Hepatocyte (in vitro differentiated cells): Measurements from ENCODE around the gene TNNI3. TPM values are rescaled to one million over a fixed set of nuclear protein-coding genes. Genes with fewer than 3 reads are reported as not detected.

ENCODE experiments used
- DNase-seq: peaks from one replicate; pipeline ENCODE4 v3.0.0-alpha.2; 2016; ENCODE audit warnings: low spot score
- H2AFZ ChIP-seq: fragments of 200-600 bp; sonication (generic); 2 replicates; pipeline ENCODE4 v1.6.0; 2016; ENCODE audit warnings: antibody characterized with exemption, mild to moderate bottlenecking
- H3K27ac ChIP-seq: fragments of 200-600 bp; sonication (generic); 2 replicates; pipeline ENCODE4 v1.5.1; 2016; ENCODE audit warnings: mild to moderate bottlenecking
- H3K27me3 ChIP-seq: fragments of 200-600 bp; sonication (generic); 2 replicates; pipeline ENCODE4 v1.6.1; 2016
- H3K36me3 ChIP-seq: fragments of 200-600 bp; sonication (generic); replicated peaks from 2 replicates; pipeline ENCODE4 v1.5.1; 2016; ENCODE audit warnings: low read depth; ENCODE audit not compliant: insufficient read depth
- H3K4me1 ChIP-seq: fragments of 200-600 bp; sonication (generic); 2 replicates; pipeline ENCODE4 v1.5.1; 2016; ENCODE audit warnings: mild to moderate bottlenecking, moderate library complexity; ENCODE audit not compliant: insufficient read depth
- H3K4me2 ChIP-seq: fragments of 200-600 bp; sonication (generic); 2 replicates; pipeline ENCODE4 v1.6.0; 2016
- H3K4me3 ChIP-seq: fragments of 200-600 bp; sonication (generic); 2 replicates; pipeline ENCODE4 v1.5.1; 2016; ENCODE audit warnings: mild to moderate bottlenecking
- H3K79me2 ChIP-seq: fragments of 200-600 bp; sonication (generic); 2 replicates; pipeline ENCODE4 v1.6.0; 2017; ENCODE audit warnings: mild to moderate bottlenecking
- H3K9me2 ChIP-seq: fragments of 200-600 bp; sonication (generic); replicated peaks from 2 replicates; pipeline ENCODE4 v1.6.0; 2017; ENCODE audit warnings: mild to moderate bottlenecking; ENCODE audit not compliant: insufficient read depth
- H3K9me3 ChIP-seq: fragments of 200-600 bp; sonication (generic); 2 replicates; pipeline ENCODE4 v1.5.1; 2016; ENCODE audit warnings: low read depth, mild to moderate bottlenecking
- H4K20me1 ChIP-seq: fragments of 200-600 bp; sonication (generic); 2 replicates; pipeline ENCODE4 v1.6.0; 2016; ENCODE audit warnings: mild to moderate bottlenecking; ENCODE audit not compliant: insufficient read depth, poor library complexity, severe bottlenecking
- EZH2 ChIP-seq: fragments of 200-600 bp; sonication (generic); IDR thresholded peaks from 2 replicates; pipeline ENCODE4 v1.6.1; 2016; ENCODE audit warnings: antibody characterized with exemption, mild to moderate bottlenecking, borderline replicate concordance
- EZH2phosphoT487 ChIP-seq: fragments of 200-600 bp; sonication (generic); IDR thresholded peaks from one replicate; pipeline ENCODE4 v1.6.1; 2018; ENCODE audit warnings: antibody characterized with exemption, mild to moderate bottlenecking, low read depth, moderate library complexity; ENCODE audit not compliant: unreplicated experiment, severe bottlenecking
- WGBS: methylation state at CpG from one replicate; pipeline ENCODE4 v1.1.6; 2016; ENCODE audit warnings: low lambda C conversion rate; ENCODE audit errors: missing lambda C conversion rate; 5-methylcytosine and 5-hydroxymethylcytosine counted together
- polyA plus RNA-seq: library from polyadenylated mRNA; unstranded; fragments of >200 nt; fragmentation: Nextera tagmentation; extraction: Ambion mirVana; gene quantifications from 2 replicates; pipeline ENCODE4 v1.2.1, GENCODE V29; 2016
- total RNA-seq: library from RNA; depleted of rRNA; stranded (reverse); fragments of >200 nt; gene quantifications from 2 replicates; pipeline ENCODE4 v1.2.3, GENCODE V29; 2014
- TF ChIP-seq, protein P1 (sequence below): fragments of 200-600 bp; sonication (generic); IDR thresholded peaks from 2 replicates; pipeline ENCODE4 v1.5.1; 2016; ENCODE audit warnings: antibody characterized with exemption, mild to moderate bottlenecking; ENCODE audit not compliant: poor library complexity

TNNI3 gene
- total and polyA plus RNA-seq, 2 experiments from 2014 or later: 1.4 to 2.9 TPM

DNA sequence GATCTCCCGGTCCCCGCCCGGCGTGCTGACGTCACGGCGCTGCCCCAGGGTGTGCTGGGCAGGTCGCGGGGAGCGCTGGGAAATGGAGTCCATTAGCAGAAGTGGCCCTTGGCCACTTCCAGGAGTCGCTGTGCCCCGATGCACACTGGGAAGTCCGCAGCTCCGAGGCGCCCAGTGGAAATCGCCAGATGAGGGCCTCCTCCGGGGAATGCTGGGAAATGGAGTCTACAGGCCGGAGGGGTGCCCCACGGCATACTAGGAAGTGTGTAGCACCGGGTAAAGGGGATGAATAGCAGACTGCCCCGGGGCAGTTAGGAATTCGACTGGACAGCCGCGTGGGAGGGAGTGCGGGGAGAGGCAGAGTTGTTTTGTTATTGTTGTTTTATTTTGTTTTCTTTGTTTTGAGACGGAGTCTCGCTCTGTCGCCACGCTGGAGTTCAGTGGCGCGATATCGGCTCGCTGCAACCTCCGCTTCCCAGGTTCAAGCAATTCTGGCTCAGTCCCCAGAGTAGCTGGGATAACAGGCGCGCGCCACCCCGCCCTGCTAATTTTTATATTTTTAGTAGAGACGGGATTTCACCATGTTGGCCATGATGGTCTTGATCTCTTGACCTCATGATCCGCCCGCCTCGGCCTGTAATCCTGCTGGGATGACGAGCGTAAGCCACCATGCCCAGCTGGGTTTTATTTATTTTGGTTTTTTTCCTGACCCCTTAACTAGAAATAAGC lies 39.7 kb downstream of the TNNI3 start:
- peaks cover 30% of the 10 kb centered on the region for H4K20me1 ChIP-seq
- TF ChIP-seq EZH2 (no peak), EZH2phosphoT487 (no peak)
- TF ChIP-seq, protein P1, sequence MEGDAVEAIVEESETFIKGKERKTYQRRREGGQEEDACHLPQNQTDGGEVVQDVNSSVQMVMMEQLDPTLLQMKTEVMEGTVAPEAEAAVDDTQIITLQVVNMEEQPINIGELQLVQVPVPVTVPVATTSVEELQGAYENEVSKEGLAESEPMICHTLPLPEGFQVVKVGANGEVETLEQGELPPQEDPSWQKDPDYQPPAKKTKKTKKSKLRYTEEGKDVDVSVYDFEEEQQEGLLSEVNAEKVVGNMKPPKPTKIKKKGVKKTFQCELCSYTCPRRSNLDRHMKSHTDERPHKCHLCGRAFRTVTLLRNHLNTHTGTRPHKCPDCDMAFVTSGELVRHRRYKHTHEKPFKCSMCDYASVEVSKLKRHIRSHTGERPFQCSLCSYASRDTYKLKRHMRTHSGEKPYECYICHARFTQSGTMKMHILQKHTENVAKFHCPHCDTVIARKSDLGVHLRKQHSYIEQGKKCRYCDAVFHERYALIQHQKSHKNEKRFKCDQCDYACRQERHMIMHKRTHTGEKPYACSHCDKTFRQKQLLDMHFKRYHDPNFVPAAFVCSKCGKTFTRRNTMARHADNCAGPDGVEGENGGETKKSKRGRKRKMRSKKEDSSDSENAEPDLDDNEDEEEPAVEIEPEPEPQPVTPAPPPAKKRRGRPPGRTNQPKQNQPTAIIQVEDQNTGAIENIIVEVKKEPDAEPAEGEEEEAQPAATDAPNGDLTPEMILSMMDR: no peak
- peak overlapping the region; percentile 55 for H3K4me3 ChIP-seq
- H3K9me3 ChIP-seq: no peaks in the 10 kb centered on the region
- peak overlapping the region; percentile 81 for H3K4me2 ChIP-seq
- peak overlapping the region; percentile 74 for H2AFZ ChIP-seq
- peak; percentile 99 for DNase-seq
- H3K27ac ChIP-seq: peak overlapping the region; percentile 76
- peaks cover 28% of the 10 kb centered on the region for H3K4me1 ChIP-seq
- 6% methylated on average over 44 of the region's 44 CpGs for WGBS
- H3K36me3 ChIP-seq: no peaks in the 10 kb centered on the region
- H3K27me3 ChIP-seq: no peaks in the 10 kb centered on the region
- H3K79me2 ChIP-seq: peaks cover 39% of the 10 kb centered on the region
- no peaks in the 10 kb centered on the region for H3K9me2 ChIP-seq

DNA sequence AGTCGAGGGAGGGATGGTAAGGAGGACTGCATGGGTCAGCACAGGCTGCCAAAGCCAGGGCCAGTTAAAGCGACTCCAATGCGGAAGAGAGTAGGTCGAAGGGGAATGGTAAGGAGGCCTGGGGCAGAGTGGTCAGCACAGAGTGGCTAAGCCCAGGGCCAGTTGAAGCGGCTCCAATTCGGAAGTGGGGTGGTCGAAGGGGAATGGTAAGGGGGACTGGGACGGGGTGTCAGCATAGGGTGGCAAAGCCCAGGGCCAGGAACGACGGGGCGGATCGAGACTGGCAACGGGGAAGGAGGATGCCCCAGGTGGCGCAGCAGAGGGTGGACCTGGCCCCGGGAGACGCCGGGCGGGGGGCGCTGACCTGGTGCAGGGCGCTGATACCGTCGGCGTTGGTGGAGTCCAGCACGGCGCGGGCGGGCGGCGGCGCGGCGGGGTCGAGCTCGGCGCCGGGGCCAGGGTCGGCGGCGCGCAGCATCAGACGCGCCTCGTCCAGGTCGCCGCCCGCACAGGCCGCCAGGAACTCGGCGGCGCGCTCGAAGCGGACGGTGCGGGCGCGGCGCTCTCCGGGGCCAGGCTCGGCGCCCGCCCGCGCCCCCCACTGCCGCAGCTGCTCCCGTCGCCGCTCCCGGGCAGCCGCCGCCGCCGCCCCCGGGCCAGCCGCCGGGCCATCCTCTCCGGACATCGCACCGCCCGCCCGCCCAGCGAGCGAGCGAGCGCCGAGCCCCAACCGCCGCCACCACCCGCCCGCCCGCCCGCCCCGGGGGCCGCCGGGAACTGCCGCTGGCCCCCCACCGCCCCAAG lies 40.5 kb downstream of the TNNI3 start, which contains the start of gene PPP1R12C:
Gene PPP1R12C (minus strand): TSS at position 779 of the 804 bp plus-strand sequence. CDS start 94 bp downstream, at position 685.
- Histone ChIP-seq H3K4me3 (peak within 1 kb of the TSS; percentile 98), H3K4me2 (peak within 1 kb of the TSS; percentile 98), H3K36me3 (no peaks in the 10 kb centered on the region), H2AFZ (peak within 1 kb of the TSS; percentile 74), H3K27me3 (no peaks in the 10 kb centered on the region), H3K79me2 (peaks cover 47% of the 10 kb centered on the region), H3K9me2 (no peaks in the 10 kb centered on the region), H3K27ac (peak within 1 kb of the TSS; percentile 89), H3K9me3 (no peaks in the 10 kb centered on the region), H3K4me1 (peaks cover 29% of the 10 kb centered on the region), H4K20me1 (peaks cover 38% of the 10 kb centered on the region)
- 2% methylated on average over 18 of the region's 97 CpGs for WGBS
- TF ChIP-seq EZH2phosphoT487: no peak
- peak; percentile 22 for DNase-seq

DNA sequence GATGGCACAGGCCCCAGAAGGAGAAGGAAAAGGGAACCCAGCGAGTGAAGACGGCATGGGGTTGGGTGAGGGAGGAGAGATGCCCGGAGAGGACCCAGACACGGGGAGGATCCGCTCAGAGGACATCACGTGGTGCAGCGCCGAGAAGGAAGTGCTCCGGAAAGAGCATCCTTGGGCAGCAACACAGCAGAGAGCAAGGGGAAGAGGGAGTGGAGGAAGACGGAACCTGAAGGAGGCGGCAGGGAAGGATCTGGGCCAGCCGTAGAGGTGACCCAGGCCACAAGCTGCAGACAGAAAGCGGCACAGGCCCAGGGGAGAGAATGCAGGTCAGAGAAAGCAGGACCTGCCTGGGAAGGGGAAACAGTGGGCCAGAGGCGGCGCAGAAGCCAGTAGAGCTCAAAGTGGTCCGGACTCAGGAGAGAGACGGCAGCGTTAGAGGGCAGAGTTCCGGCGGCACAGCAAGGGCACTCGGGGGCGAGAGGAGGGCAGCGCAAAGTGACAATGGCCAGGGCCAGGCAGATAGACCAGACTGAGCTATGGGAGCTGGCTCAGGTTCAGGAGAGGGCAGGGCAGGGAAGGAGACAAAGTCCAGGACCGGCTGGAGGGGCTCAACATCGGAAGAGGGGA lies 41.2 kb downstream of the TNNI3 start:
- Histone ChIP-seq H3K27ac (peak overlapping the region; percentile 89), H3K4me2 (peak overlapping the region; percentile 98), H2AFZ (peak overlapping the region; percentile 14), H3K79me2 (peaks cover 54% of the 10 kb centered on the region), H3K36me3 (no peaks in the 10 kb centered on the region), H3K9me2 (no peaks in the 10 kb centered on the region), H3K9me3 (no peaks in the 10 kb centered on the region), H3K4me1 (peaks cover 29% of the 10 kb centered on the region), H4K20me1 (peaks cover 40% of the 10 kb centered on the region), H3K4me3 (peak overlapping the region; percentile 98), H3K27me3 (no peaks in the 10 kb centered on the region)
- WGBS: 4% methylated on average over 25 of the region's 25 CpGs
- no peak for TF ChIP-seq EZH2
- TF ChIP-seq, protein P1: no peak
- TF ChIP-seq EZH2phosphoT487: no peak
- DNase-seq: peak; percentile 81
